PC-9 (cell line): ENCODE results near the gene KIF21B. TPM values are rescaled to one million over a fixed set of nuclear protein-coding genes. Genes with fewer than 3 reads are reported as not detected.
A peak's percentile ranks its signal among the peaks of the same experiment; 100 is the strongest.

Experiments
- BruUV-seq: library from RNA; stranded (reverse); fragments of 400-500 nt; replicated peaks from 2 replicates; lab custom pipeline; 2021; lab: Mats Ljungman, UMichigan
- CTCF ChIA-PET: fragments of 300-600 bp; sonication (Branson Sonifier 250); formaldehyde crosslinking; loops from one replicate; lab custom pipeline; 2022; ENCODE audit warnings: antibody characterized with exemption; lab: Charles Lee
- POLR2A ChIA-PET: fragments of 300-600 bp; sonication (Branson Sonifier 250); formaldehyde crosslinking; loops from one replicate; lab custom pipeline; 2022; ENCODE audit warnings: antibody characterized with exemption; ENCODE audit not compliant: unreplicated experiment; lab: Charles Lee
- DNase-seq, 2 experiments: peaks; one replicate each; pipeline versions ENCODE4 v3.0.0 to v3.0.0-alpha.2; 2015 to 2022; ENCODE audit warnings: mixed read lengths in 1 of 2
- H2AFZ ChIP-seq: fragments of 200-600 bp; sonication (generic); 2 replicates; pipeline ENCODE4 v1.8.1; 2017; ENCODE audit warnings: antibody characterized with exemption
- H3F3A ChIP-seq: fragments of 200-600 bp; sonication (generic); 2 replicates; pipeline ENCODE4 v1.8.1; 2017; ENCODE audit warnings: antibody characterized with exemption, mild to moderate bottlenecking, low read depth; ENCODE audit not compliant: insufficient read depth
- H3K27ac ChIP-seq: fragments of 200-600 bp; sonication (generic); 2 replicates; pipeline ENCODE4 v1.6.1; 2016; ENCODE audit warnings: mixed run types
- H3K27me3 ChIP-seq: fragments of 200-600 bp; sonication (generic); 2 replicates; pipeline ENCODE4 v1.6.1; 2016; ENCODE audit warnings: low read depth, mixed run types; ENCODE audit not compliant: insufficient read depth
- H3K36me3 ChIP-seq: fragments of 200-600 bp; sonication (generic); 2 replicates; pipeline ENCODE4 v1.6.1; 2016; ENCODE audit warnings: low read depth, mixed run types
- H3K4me1 ChIP-seq: fragments of 200-600 bp; sonication (generic); replicated peaks from 2 replicates; pipeline ENCODE4 v1.6.1; 2016; ENCODE audit warnings: mixed run types; ENCODE audit not compliant: insufficient read depth
- H3K4me2 ChIP-seq: fragments of 200-600 bp; sonication (generic); 2 replicates; pipeline ENCODE4 v1.6.1; 2017; ENCODE audit warnings: mixed run types
- H3K4me3 ChIP-seq: fragments of 200-600 bp; sonication (generic); 2 replicates; pipeline ENCODE4 v1.6.1; 2016; ENCODE audit warnings: mixed run types
- H3K79me2 ChIP-seq: fragments of 200-600 bp; sonication (generic); 2 replicates; pipeline ENCODE4 v1.6.1; 2017; ENCODE audit warnings: low read depth, mixed run types
- H3K9me2 ChIP-seq: fragments of 200-600 bp; sonication (generic); 2 replicates; pipeline ENCODE4 v1.8.1; 2017; ENCODE audit warnings: mild to moderate bottlenecking; ENCODE audit not compliant: insufficient read depth
- H3K9me3 ChIP-seq: fragments of 200-600 bp; sonication (generic); 2 replicates; pipeline ENCODE4 v1.8.1; 2016; ENCODE audit warnings: low read depth; ENCODE audit not compliant: insufficient read depth
- H4K20me1 ChIP-seq: fragments of 200-600 bp; sonication (generic); 2 replicates; pipeline ENCODE4 v1.8.1; 2017; ENCODE audit not compliant: insufficient read depth
- CTCF ChIP-seq: fragments of 200-600 bp; sonication (generic); conservative IDR thresholded peaks from 2 replicates; pipeline ENCODE4 v1.6.1; 2017; ENCODE audit warnings: mixed run types, antibody characterized with exemption, mild to moderate bottlenecking, moderate library complexity
- EZH2 ChIP-seq: fragments of 200-600 bp; sonication (generic); IDR thresholded peaks from 2 replicates; pipeline ENCODE4 v1.8.0; 2017; ENCODE audit warnings: antibody characterized with exemption, low read depth
- intact Hi-C: fragments of 100-400 bp; cut with micrococcal nuclease; formaldehyde crosslinking; loops from one replicate; pipeline ENCODE4 v1.10.0; 2022; ENCODE audit not compliant: unreplicated experiment
- total RNA-seq: library from RNA; stranded (reverse); gene quantifications from 2 replicates; pipeline ENCODE4 v1.2.3, GENCODE V29; 2021

The KIF21B gene
- total RNA-seq, 1 experiment from 2014 or later, result 3.7 TPM

GRCh38 chr1:201020040-201020591, 3.4 kb downstream of the KIF21B start:
- Histone ChIP-seq H3F3A (peaks cover 27% of the 10 kb centered on the region; the same call in 1 of the 2 replicates), H4K20me1 (no peaks in the 10 kb centered on the region), H3K4me2 (peak overlapping the region; percentile 45), H3K27me3 (no peaks in the 10 kb centered on the region), H3K27ac (peak overlapping the region; percentile 73), H3K4me3 (no peak overlapping the region), H3K36me3 (no peaks in the 10 kb centered on the region), H3K9me2 (no peaks in the 10 kb centered on the region), H2AFZ (no peak overlapping the region), H3K9me3 (no peaks in the 10 kb centered on the region), H3K79me2 (no peaks in the 10 kb centered on the region), H3K4me1 (peaks cover 42% of the 10 kb centered on the region)
- no TSS peak for BruUV-seq
- TF ChIP-seq EZH2 (no peak), CTCF (no peak)
- intact Hi-C loops, result no loop called here
- ChIA-PET CTCF (interaction anchor here (1.0 kb wide), 1 partner anchor 94 kb away, joined by 6 read pairs; no protein-coding TSS in a partner anchor), POLR2A (interaction anchor here (0.5 to 0.8 kb wide), 3 partner anchors 26 to 100 kb away, joined by 3 to 10 read pairs (median 3); no protein-coding TSS in a partner anchor)
- peak in 1 of 2 experiments; percentile 30 for DNase-seq

GRCh38 chr1:201019321-201019977, 4.1 kb downstream of the KIF21B start:
- no peaks in the 10 kb centered on the region for H3K9me3 ChIP-seq
- CTCF ChIA-PET, result interaction anchor here (1.0 kb wide), 1 partner anchor 94 kb away, joined by 6 read pairs; no protein-coding TSS in a partner anchor
- no peaks in the 10 kb centered on the region for H3K27me3 ChIP-seq
- H3K79me2 ChIP-seq, result no peaks in the 10 kb centered on the region
- H3K4me1 ChIP-seq, result peaks cover 42% of the 10 kb centered on the region
- POLR2A ChIA-PET, result interaction anchor here (0.5 to 0.8 kb wide), 3 partner anchors 27 to 101 kb away, joined by 3 to 10 read pairs (median 3); no protein-coding TSS in a partner anchor
- no peaks in the 10 kb centered on the region for H4K20me1 ChIP-seq
- TSS peak; percentile 47 for BruUV-seq
- no peaks in the 10 kb centered on the region for H3K9me2 ChIP-seq
- no peak for TF ChIP-seq EZH2
- no peak for TF ChIP-seq CTCF
- no peak overlapping the region for H3K4me3 ChIP-seq
- intact Hi-C loops, result no loop called here
- DNase-seq, result peak; percentile 69 to 76
- H3K4me2 ChIP-seq, result peak overlapping the region; percentile 45
- H3F3A ChIP-seq, result peaks cover 27% of the 10 kb centered on the region; the same call in 1 of the 2 replicates
- no peak overlapping the region for H2AFZ ChIP-seq
- peak overlapping the region; percentile 73 for H3K27ac ChIP-seq
- no peaks in the 10 kb centered on the region for H3K36me3 ChIP-seq

- ChIA-PET POLR2A (no interaction called here), CTCF (interaction anchor here (0.6 kb wide), 1 partner anchor 88 kb away, joined by 3 read pairs; no protein-coding TSS in a partner anchor)
- H3K4me3 ChIP-seq, result no peak overlapping the region
- no peaks in the 10 kb centered on the region for H3K9me3 ChIP-seq
- H2AFZ ChIP-seq, result no peak overlapping the region
- no peak overlapping the region for H3K4me2 ChIP-seq
- DNase-seq, result no peak
- no peak overlapping the region for H3K27ac ChIP-seq
- no peaks in the 10 kb centered on the region for H3K27me3 ChIP-seq
- no peaks in the 10 kb centered on the region for H3K9me2 ChIP-seq
- H3K36me3 ChIP-seq, result no peaks in the 10 kb centered on the region
- H3F3A ChIP-seq, result peaks cover 27% of the 10 kb centered on the region; the same call in 1 of the 2 replicates
- intact Hi-C loops, result no loop called here
- H3K4me1 ChIP-seq, result peaks cover 38% of the 10 kb centered on the region
- H4K20me1 ChIP-seq, result no peaks in the 10 kb centered on the region
- no TSS peak for BruUV-seq
- TF ChIP-seq EZH2 (no peak), CTCF (no peak)
- H3K79me2 ChIP-seq, result no peaks in the 10 kb centered on the region
Measured at GRCh38 chr1:201017828-201018163, 5.7 kb downstream of the KIF21B start.
